Osteocyte (in vitro differentiated cells): ENCODE data around the gene YEATS2. TPM values are rescaled to one million over a fixed set of nuclear protein-coding genes. Genes with fewer than 3 reads are reported as not detected.
"Not testable (repeated sequence)": the region's sequence is repeated elsewhere in the genome, so short reads cannot be mapped to it uniquely, and the experiment has no call there.

Experiments
- DNase-seq: peaks from one replicate; pipeline ENCODE4 v3.0.0; 2021; ENCODE audit warnings: mixed read lengths; ENCODE audit not compliant: unreplicated experiment; ENCODE audit errors: extremely low spot score
- H3K27ac Mint-ChIP-seq: one replicate; pipeline ENCODE4 v1.8.0; 2021; ENCODE audit warnings: mild to moderate bottlenecking, mixed read lengths; ENCODE audit not compliant: unreplicated experiment
- H3K27me3 Mint-ChIP-seq: one replicate; pipeline ENCODE4 v1.8.0; 2021; ENCODE audit warnings: mixed read lengths; ENCODE audit not compliant: unreplicated experiment
- H3K36me3 Mint-ChIP-seq: one replicate; pipeline ENCODE4 v1.8.0; 2021; ENCODE audit warnings: mixed read lengths; ENCODE audit not compliant: unreplicated experiment
- H3K4me1 Mint-ChIP-seq: one replicate; pipeline ENCODE4 v1.8.0; 2021; ENCODE audit warnings: mixed read lengths; ENCODE audit not compliant: unreplicated experiment
- H3K4me3 Mint-ChIP-seq: one replicate; pipeline ENCODE4 v1.8.0; 2021; ENCODE audit warnings: mild to moderate bottlenecking, moderate library complexity, mixed read lengths; ENCODE audit not compliant: unreplicated experiment
- H3K9me3 Mint-ChIP-seq: one replicate; pipeline ENCODE4 v1.8.0; 2021; ENCODE audit warnings: mixed read lengths; ENCODE audit not compliant: unreplicated experiment
- CTCF ChIP-seq: fragments of 200-600 bp; sonication (generic); IDR thresholded peaks from 2 replicates; pipeline ENCODE4 v1.5.0; 2021; ENCODE audit warnings: antibody characterized with exemption, mild to moderate bottlenecking, moderate library complexity
- total RNA-seq: library from RNA; stranded (reverse); gene quantifications from 2 replicates; pipeline ENCODE4 v1.2.1, GENCODE V29; 2021

Gene YEATS2
- total RNA-seq, 1 donor from 2014 or later, result 41.4 TPM

DNA sequence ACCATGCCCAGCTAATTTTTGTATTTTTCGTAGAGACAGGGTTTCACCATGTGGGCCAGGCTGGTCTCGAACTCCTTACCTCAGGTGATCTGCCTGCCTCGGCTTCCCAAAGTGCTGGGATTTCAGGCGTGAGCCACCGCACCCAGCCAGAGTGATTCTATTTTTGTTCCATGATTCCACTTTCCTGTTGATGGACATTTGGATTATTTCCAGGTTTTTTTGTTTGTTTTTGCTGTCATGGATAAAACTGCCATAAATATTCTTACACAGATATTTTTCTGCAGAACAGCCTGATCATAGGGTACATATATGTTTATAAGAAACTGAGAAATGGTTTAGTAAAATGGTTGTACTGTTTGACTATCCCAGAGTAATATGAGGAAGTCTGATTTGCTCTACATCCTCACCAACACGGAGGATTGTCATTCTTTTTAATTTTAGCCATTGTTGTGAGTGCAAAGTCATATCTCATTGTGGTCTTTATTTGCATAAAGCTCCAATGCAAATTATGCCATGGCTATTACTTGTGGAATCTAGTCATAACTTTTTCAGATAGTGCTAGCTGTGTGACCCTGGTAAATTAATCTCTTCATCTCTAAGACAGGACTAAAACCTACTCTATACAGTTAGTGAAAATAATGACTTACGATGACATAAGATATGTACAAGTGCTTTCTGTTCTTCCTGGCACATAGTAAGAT is 85.1 kb downstream of the YEATS2 start:
- H3K4me3 Mint-ChIP-seq, result no peak overlapping the region
- H3K36me3 Mint-ChIP-seq, result peaks cover 56% of the 10 kb centered on the region
- H3K4me1 Mint-ChIP-seq, result peaks cover 10% of the 10 kb centered on the region
- H3K27ac Mint-ChIP-seq, result peak overlapping the region; percentile 84
- H3K27me3 Mint-ChIP-seq, result no peaks in the 10 kb centered on the region
- no peaks in the 10 kb centered on the region for H3K9me3 Mint-ChIP-seq
- DNase-seq, result no peak
- no peak for TF ChIP-seq CTCF

DNA sequence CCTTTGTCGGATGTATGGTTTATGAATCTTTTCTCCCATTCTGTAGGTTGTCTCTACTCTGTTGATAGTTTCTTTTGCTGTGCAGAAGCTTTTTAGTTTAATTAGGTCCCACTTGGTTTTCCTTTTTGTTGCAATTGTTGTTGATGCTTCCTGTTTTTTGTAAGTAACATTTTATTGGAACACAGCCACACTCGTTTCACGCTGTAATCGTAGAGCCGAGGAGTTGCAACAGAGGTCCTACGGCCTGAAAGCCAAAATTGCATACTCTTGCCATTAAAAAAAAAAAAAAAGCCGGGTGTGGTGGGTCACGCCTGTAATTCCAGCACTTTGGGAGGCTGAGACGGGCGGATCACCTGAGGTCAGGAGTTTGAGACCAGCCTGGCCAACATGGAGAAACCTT is 86.9 kb downstream of the YEATS2 start:
- peaks cover 10% of the 10 kb centered on the region for H3K4me1 Mint-ChIP-seq
- H3K27ac Mint-ChIP-seq, H3K27me3 Mint-ChIP-seq, H3K4me3 Mint-ChIP-seq, DNase-seq, H3K9me3 Mint-ChIP-seq: not testable (repeated sequence)
- peaks cover 56% of the 10 kb centered on the region for H3K36me3 Mint-ChIP-seq

GRCh38 chr3:183789826-183790225 is 92.2 kb downstream of the YEATS2 start:
- Mint-ChIP-seq H3K27ac (no peak overlapping the region), H3K4me3 (no peak overlapping the region), H3K27me3 (no peaks in the 10 kb centered on the region), H3K4me1 (no peaks in the 10 kb centered on the region), H3K36me3 (peaks cover 63% of the 10 kb centered on the region), H3K9me3 (no peaks in the 10 kb centered on the region)
- DNase-seq, result no peak
- TF ChIP-seq CTCF, result no peak

DNA sequence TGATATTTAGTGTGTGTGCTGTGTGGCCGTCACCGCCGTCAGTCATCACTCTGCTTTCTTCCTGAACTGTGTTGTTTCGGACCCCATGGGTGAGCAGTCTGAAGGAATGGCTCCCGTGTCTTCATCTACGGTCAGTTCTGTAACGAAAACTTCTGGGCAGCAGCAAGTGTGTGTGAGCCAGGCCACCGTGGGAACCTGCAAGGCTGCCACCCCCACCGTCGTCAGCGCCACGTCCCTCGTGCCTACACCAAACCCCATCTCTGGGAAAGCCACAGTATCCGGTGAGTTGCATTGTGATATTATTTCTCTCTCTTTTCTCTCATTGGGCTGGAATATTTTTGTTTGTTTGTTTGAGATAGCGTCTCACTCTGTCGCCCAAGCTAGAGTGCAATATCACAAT is 93.1 kb downstream of the YEATS2 start:
- Mint-ChIP-seq H3K27ac (no peak overlapping the region), H3K27me3 (no peaks in the 10 kb centered on the region), H3K9me3 (no peaks in the 10 kb centered on the region), H3K36me3 (peaks cover 62% of the 10 kb centered on the region), H3K4me1 (no peaks in the 10 kb centered on the region), H3K4me3 (no peak overlapping the region)
- DNase-seq, result no peak
- no peak for TF ChIP-seq CTCF

DNA sequence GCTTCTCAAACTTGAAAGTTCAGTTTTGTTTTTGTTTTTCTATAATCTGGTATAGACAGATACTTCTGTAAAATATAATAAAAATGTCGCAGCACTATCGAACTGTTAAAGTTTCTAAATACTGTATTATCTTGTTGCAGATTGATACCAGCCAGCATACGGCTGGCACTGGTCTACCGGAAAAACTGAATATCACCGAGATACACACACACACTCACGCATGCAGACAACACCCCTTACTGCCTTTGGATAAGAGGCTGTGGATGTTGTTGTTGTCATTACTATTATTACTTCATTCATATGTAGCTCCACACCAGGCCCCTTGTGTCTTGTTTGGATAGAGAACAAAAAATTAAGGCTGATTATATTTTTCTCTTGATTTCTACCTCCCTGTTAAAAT is 95.4 kb downstream of the YEATS2 start:
- TF ChIP-seq CTCF, result no peak
- DNase-seq, result no peak
- no peaks in the 10 kb centered on the region for H3K9me3 Mint-ChIP-seq
- H3K4me1 Mint-ChIP-seq, result no peaks in the 10 kb centered on the region
- H3K4me3 Mint-ChIP-seq, result no peak overlapping the region
- H3K27me3 Mint-ChIP-seq, result no peaks in the 10 kb centered on the region
- H3K36me3 Mint-ChIP-seq, result peaks cover 50% of the 10 kb centered on the region
- H3K27ac Mint-ChIP-seq, result no peak overlapping the region
